Neural progenitor cell (in vitro differentiated cells): ENCODE results near the gene PER2. TPM values are rescaled to one million over a fixed set of nuclear protein-coding genes. Genes with fewer than 3 reads are reported as not detected.

ENCODE experiments used
- DNase-seq: peaks from one replicate; pipeline ENCODE4 v3.0.0-alpha.2; 2016; ENCODE audit warnings: low spot score
- H2AFZ ChIP-seq: fragments of 200-600 bp; sonication (generic); replicated peaks from 2 replicates; pipeline ENCODE4 v1.6.1; 2016; ENCODE audit warnings: antibody characterized with exemption
- H3F3A ChIP-seq: fragments of 200-600 bp; sonication (generic); 2 replicates; pipeline ENCODE4 v1.6.1; 2016; ENCODE audit warnings: antibody characterized with exemption, low read depth
- H3K27ac ChIP-seq: fragments of 200-600 bp; sonication (generic); 2 replicates; pipeline ENCODE4 v1.5.1; 2016; ENCODE audit warnings: mild to moderate bottlenecking
- H3K27me3 ChIP-seq: fragments of 200-600 bp; sonication (generic); 2 replicates; pipeline ENCODE4 v1.6.1; 2016; ENCODE audit warnings: mild to moderate bottlenecking, moderate library complexity
- H3K36me3 ChIP-seq: fragments of 200-600 bp; sonication (generic); 2 replicates; pipeline ENCODE4 v1.5.1; 2016
- H3K4me1 ChIP-seq: fragments of 200-600 bp; sonication (generic); 2 replicates; pipeline ENCODE4 v1.6.1; 2016; ENCODE audit warnings: mixed run types
- H3K4me2 ChIP-seq: fragments of 200-600 bp; sonication (generic); 2 replicates; pipeline ENCODE4 v1.6.1; 2016
- H3K4me3 ChIP-seq: fragments of 200-600 bp; sonication (generic); 2 replicates; pipeline ENCODE4 v1.5.1; 2016
- H3K79me2 ChIP-seq: fragments of 200-600 bp; sonication (generic); 2 replicates; pipeline ENCODE4 v1.6.1; 2016; ENCODE audit warnings: low read depth
- H3K9ac ChIP-seq: fragments of 200-600 bp; sonication (generic); 2 replicates; pipeline ENCODE4 v1.6.1; 2016
- H3K9me3 ChIP-seq: fragments of 200-600 bp; sonication (generic); 2 replicates; pipeline ENCODE4 v1.5.1; 2016; ENCODE audit warnings: low read depth
- H4K20me1 ChIP-seq: fragments of 200-600 bp; sonication (generic); 2 replicates; pipeline ENCODE4 v1.6.1; 2016; ENCODE audit warnings: low read depth
- H3K27ac Mint-ChIP-seq: 3 replicates; pipeline ENCODE4 v1.8.0; 2021; ENCODE audit warnings: mixed read lengths
- H3K27me3 Mint-ChIP-seq: 2 replicates; pipeline ENCODE4 v1.8.0; 2022; ENCODE audit warnings: low read depth, mild to moderate bottlenecking, inconsistent platforms, moderate library complexity, mixed read lengths; ENCODE audit not compliant: insufficient read depth
- H3K36me3 Mint-ChIP-seq: 3 replicates; pipeline ENCODE4 v1.8.0; 2021; ENCODE audit warnings: mixed read lengths
- H3K4me1 Mint-ChIP-seq: 3 replicates; pipeline ENCODE4 v1.8.0; 2021; ENCODE audit warnings: mixed read lengths
- H3K4me3 Mint-ChIP-seq: 3 replicates; pipeline ENCODE4 v1.8.0; 2021; ENCODE audit warnings: mild to moderate bottlenecking, moderate library complexity, mixed read lengths
- H3K9me3 Mint-ChIP-seq: 3 replicates; pipeline ENCODE4 v1.8.0; 2020; ENCODE audit warnings: mixed read lengths
- EZH2 ChIP-seq: fragments of 200-600 bp; sonication (generic); IDR thresholded peaks from 2 replicates; pipeline ENCODE4 v1.6.1; 2017; ENCODE audit warnings: antibody characterized with exemption, mild to moderate bottlenecking, moderate library complexity
- EZH2phosphoT487 ChIP-seq: fragments of 200-600 bp; sonication (generic); IDR thresholded peaks from 2 replicates; pipeline ENCODE4 v1.6.1; 2017; ENCODE audit warnings: antibody characterized with exemption
- total RNA-seq: library from RNA; depleted of rRNA; stranded (reverse); fragments of >200 nt; gene quantifications from 2 replicates; pipeline ENCODE4 v1.2.3, GENCODE V29; 2015; ENCODE audit warnings: low replicate concordance
- TF ChIP-seq, protein P1 (sequence below): fragments of 200-600 bp; sonication (generic); IDR thresholded peaks from 2 replicates; pipeline ENCODE4 v1.5.1; 2017; ENCODE audit warnings: antibody characterized with exemption, mild to moderate bottlenecking

Gene PER2
- total RNA-seq, 1 donor from 2014 or later: 1.4 TPM

DNA sequence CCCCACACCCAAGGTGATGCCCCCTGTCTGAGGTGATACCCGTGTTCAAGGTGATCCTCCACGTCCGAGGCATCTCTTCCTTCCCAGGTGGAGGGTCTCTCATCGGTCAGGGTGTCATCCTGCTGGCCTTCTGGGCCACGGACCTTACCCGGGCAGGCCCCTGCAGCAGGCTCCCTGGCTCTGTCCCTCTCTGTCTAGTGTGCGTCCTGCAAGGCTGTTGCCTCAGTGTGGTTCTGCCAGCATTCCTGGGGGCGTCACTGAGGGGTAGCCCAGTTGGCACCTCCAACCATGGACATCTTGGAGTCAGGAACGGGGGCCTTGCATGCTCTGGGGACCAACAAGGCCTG is 5.6 kb upstream of the PER2 start:
- peaks cover 15% of the 10 kb centered on the region for H3K27me3 ChIP-seq
- no peaks in the 10 kb centered on the region for H4K20me1 ChIP-seq
- Mint-ChIP-seq H3K36me3 (no peaks in the 10 kb centered on the region), H3K27me3 (peaks cover 5% of the 10 kb centered on the region), H3K4me3 (no peak overlapping the region), H3K4me1 (peaks cover 19% of the 10 kb centered on the region), H3K27ac (no peak overlapping the region), H3K9me3 (no peaks in the 10 kb centered on the region)
- no peak overlapping the region for H2AFZ ChIP-seq
- no peak overlapping the region for H3K27ac ChIP-seq
- H3K4me2 ChIP-seq: no peak overlapping the region
- peaks cover 15% of the 10 kb centered on the region for H3F3A ChIP-seq
- no peaks in the 10 kb centered on the region for H3K36me3 ChIP-seq
- H3K9me3 ChIP-seq: no peaks in the 10 kb centered on the region
- H3K79me2 ChIP-seq: no peaks in the 10 kb centered on the region
- TF ChIP-seq EZH2: no peak
- no peak for TF ChIP-seq EZH2phosphoT487
- TF ChIP-seq, protein P1, sequence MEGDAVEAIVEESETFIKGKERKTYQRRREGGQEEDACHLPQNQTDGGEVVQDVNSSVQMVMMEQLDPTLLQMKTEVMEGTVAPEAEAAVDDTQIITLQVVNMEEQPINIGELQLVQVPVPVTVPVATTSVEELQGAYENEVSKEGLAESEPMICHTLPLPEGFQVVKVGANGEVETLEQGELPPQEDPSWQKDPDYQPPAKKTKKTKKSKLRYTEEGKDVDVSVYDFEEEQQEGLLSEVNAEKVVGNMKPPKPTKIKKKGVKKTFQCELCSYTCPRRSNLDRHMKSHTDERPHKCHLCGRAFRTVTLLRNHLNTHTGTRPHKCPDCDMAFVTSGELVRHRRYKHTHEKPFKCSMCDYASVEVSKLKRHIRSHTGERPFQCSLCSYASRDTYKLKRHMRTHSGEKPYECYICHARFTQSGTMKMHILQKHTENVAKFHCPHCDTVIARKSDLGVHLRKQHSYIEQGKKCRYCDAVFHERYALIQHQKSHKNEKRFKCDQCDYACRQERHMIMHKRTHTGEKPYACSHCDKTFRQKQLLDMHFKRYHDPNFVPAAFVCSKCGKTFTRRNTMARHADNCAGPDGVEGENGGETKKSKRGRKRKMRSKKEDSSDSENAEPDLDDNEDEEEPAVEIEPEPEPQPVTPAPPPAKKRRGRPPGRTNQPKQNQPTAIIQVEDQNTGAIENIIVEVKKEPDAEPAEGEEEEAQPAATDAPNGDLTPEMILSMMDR: no peak
- peaks cover 16% of the 10 kb centered on the region for H3K4me1 ChIP-seq
- no peak overlapping the region for H3K9ac ChIP-seq
- no peak for DNase-seq
- no peak overlapping the region for H3K4me3 ChIP-seq

DNA sequence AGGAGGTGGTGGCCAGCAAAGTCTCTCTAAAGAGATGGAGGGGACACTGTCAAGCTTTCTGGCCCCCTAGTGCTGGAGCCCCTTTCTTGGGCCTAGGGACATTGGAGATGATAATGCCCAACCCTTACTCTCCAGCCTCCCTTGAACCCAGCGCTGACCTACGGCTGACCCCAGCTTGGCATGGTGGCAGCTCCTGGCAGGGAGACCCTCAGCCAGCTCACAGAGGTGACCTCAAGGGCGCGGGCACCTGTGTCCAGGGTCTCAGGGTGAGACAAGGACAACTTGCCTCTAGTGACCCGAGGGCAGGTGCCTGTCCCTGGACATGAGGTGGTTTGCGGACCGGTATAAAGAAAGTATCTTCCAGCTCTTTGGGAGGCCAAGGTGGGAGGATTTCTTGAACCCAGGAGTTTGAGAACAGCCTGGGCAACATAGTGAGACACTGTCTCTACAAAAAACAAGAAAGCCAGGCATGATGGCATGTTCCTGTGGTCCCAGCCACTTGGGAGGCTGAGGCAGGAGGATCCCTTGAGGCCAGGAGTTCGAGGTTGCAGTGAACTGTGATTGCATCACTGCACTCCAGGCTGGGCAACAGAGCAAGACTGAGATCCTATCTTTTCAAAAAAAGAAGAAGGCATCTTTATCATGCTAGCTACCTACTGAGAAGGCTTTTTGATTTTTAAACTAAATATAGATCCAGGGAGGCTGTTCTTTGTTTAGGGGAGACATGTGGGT is 3.3 kb upstream of the PER2 start:
- H3K36me3 ChIP-seq: no peaks in the 10 kb centered on the region
- no peak for DNase-seq

DNA sequence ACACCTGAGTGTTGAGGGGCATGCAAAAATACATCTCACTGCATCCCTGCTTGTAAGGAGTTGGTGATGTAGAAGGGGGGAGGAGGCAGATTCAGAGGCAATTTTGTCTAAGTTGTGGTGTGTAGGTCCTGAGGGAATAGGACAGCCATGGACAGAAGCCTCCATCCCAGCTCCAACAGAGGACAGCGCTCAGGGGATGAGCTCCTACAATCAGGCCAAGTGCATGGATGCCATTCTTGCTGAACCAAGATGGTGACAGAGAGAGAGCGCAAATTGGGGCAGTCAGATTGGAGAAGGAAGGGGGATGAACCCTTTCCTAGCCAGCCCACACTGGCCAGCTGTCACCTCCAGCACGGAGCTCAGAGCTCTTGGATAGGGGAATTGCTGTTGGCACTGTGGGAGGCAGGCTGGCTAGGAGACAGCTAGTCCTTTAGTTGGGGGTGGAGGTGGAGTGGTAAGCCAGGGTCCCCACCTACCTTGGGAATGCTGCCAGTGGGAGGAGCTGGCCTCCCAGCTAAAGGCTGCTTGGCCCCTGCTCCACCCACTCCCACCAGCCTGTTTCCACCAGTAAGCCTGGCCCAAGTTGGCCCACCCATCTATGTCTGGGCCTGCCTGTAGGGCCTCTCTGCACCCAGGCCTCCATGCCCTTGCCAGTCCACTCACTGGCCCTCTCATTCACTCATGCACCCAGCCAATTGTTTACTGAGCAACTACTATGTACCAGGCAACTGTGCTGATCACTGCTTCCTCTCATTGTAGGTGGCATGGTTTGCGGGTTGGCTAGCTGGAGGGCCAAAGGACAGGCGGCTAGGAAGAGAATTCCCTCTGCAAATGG is 2.5 kb upstream of the PER2 start:
- no peak overlapping the region for H3K4me2 ChIP-seq
- H4K20me1 ChIP-seq: peaks cover 3% of the 10 kb centered on the region
- Mint-ChIP-seq H3K27ac (no peak overlapping the region), H3K36me3 (no peaks in the 10 kb centered on the region), H3K27me3 (peaks cover 7% of the 10 kb centered on the region), H3K4me1 (peaks cover 34% of the 10 kb centered on the region), H3K9me3 (no peaks in the 10 kb centered on the region), H3K4me3 (no peak overlapping the region)
- H3K4me1 ChIP-seq: peaks cover 18% of the 10 kb centered on the region
- no peaks in the 10 kb centered on the region for H3K9me3 ChIP-seq
- peaks cover 9% of the 10 kb centered on the region for H3K79me2 ChIP-seq
- TF ChIP-seq EZH2 (no peak), EZH2phosphoT487 (no peak)
- TF ChIP-seq, protein P1: no peak
- no peaks in the 10 kb centered on the region for H3K36me3 ChIP-seq
- H3K4me3 ChIP-seq: no peak overlapping the region
- no peak for DNase-seq
- H3F3A ChIP-seq: peaks cover 26% of the 10 kb centered on the region
- peaks cover 23% of the 10 kb centered on the region for H3K27me3 ChIP-seq
- no peak overlapping the region for H2AFZ ChIP-seq
- H3K9ac ChIP-seq: no peak overlapping the region
- no peak overlapping the region for H3K27ac ChIP-seq

More for the DNA sequence above, 3.3 kb upstream of the PER2 start:
- Histone ChIP-seq H3K27me3 (peaks cover 23% of the 10 kb centered on the region), H3K79me2 (peaks cover 8% of the 10 kb centered on the region), H2AFZ (no peak overlapping the region), H3K9me3 (no peaks in the 10 kb centered on the region), H3F3A (peaks cover 19% of the 10 kb centered on the region), H3K4me2 (no peak overlapping the region), H3K27ac (no peak overlapping the region), H3K9ac (no peak overlapping the region), H3K4me3 (no peak overlapping the region), H3K4me1 (peaks cover 10% of the 10 kb centered on the region), H4K20me1 (peaks cover 2% of the 10 kb centered on the region)
- H3K4me1 Mint-ChIP-seq: peaks cover 26% of the 10 kb centered on the region
- H3K27me3 Mint-ChIP-seq: peaks cover 7% of the 10 kb centered on the region
- no peaks in the 10 kb centered on the region for H3K9me3 Mint-ChIP-seq
- no peak overlapping the region for H3K4me3 Mint-ChIP-seq
- H3K27ac Mint-ChIP-seq: no peak overlapping the region
- no peak for TF ChIP-seq EZH2phosphoT487
- TF ChIP-seq EZH2: no peak
- TF ChIP-seq, protein P1: no peak
- no peaks in the 10 kb centered on the region for H3K36me3 Mint-ChIP-seq
